Measurements from ENCODE around the gene AKR1C8. TPM values are rescaled to one million over a fixed set of nuclear protein-coding genes. Genes with fewer than 3 reads are reported as not detected.

Gene AKR1C8
- total RNA-seq, 1 donor from 2014 or later = not detected

DNA sequence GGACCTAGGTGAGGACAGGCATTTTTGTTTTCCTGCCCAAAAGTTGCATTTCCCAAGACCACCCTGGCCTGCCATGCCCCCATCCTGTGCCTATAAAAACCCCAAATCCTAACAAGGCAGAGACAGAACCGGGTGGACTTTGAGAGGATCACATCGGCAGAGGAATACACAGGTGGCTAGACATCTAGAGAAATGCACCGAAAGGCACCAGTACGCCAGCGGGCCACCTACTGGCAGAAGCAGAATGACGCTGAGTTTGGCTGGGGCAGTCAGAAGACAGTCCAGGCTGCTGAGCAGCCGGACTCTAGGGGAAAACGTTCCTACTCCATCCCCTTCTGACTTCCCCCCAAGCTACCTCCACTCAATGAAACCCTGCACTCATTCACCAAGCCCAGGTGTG is 14.4 kb upstream of the AKR1C8 start:
- no peaks in the 10 kb centered on the region for H3K36me3 Mint-ChIP-seq (ENCODE audit: low read depth)
- no peaks in the 10 kb centered on the region for H3K27me3 Mint-ChIP-seq
- H3K4me3 Mint-ChIP-seq = no peak overlapping the region
- H3K9me3 Mint-ChIP-seq = peaks cover 13% of the 10 kb centered on the region
- no peak for DNase-seq
- TF ChIP-seq, protein P1, sequence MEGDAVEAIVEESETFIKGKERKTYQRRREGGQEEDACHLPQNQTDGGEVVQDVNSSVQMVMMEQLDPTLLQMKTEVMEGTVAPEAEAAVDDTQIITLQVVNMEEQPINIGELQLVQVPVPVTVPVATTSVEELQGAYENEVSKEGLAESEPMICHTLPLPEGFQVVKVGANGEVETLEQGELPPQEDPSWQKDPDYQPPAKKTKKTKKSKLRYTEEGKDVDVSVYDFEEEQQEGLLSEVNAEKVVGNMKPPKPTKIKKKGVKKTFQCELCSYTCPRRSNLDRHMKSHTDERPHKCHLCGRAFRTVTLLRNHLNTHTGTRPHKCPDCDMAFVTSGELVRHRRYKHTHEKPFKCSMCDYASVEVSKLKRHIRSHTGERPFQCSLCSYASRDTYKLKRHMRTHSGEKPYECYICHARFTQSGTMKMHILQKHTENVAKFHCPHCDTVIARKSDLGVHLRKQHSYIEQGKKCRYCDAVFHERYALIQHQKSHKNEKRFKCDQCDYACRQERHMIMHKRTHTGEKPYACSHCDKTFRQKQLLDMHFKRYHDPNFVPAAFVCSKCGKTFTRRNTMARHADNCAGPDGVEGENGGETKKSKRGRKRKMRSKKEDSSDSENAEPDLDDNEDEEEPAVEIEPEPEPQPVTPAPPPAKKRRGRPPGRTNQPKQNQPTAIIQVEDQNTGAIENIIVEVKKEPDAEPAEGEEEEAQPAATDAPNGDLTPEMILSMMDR (IDR thresholded peaks at IDR 0.05) = no peak
- ChIA-PET POLR2A (no interaction called here), CTCF (no interaction called here)
- H3K4me1 Mint-ChIP-seq = no peaks in the 10 kb centered on the region
- ATAC-seq (ENCODE audit: low read depth) = no peak
- intact Hi-C loops (cut with micrococcal nuclease) = no loop called here
- H3K27ac Mint-ChIP-seq = no peak overlapping the region

DNA sequence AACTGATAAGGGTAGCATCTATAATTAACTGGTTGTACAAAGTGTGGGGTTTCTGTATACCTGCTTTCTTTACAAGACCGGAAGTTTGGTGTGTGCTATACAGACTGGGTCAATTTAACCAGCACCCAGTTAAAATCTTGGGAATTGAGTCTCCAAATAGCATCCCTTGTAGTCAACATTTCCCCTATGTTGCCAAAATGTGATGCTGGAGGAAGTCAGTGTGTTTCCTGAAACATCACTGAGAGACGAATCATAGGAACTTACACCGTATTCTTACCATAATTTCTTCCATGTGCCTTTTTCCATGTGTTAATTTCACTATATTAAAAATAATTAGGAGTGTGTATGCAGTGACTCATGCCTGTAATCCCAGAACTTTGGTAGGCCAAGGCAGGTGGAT is 13.4 kb upstream of the AKR1C8 start:
- TF ChIP-seq, protein P1 (IDR thresholded peaks at IDR 0.05) = no peak
- ATAC-seq (ENCODE audit: low read depth) (no peak), DNase-seq (no peak)
- Mint-ChIP-seq H3K27me3 (no peaks in the 10 kb centered on the region), H3K4me3 (no peak overlapping the region), H3K9me3 (peaks cover 13% of the 10 kb centered on the region), H3K4me1 (no peaks in the 10 kb centered on the region), H3K36me3 (ENCODE audit: low read depth) (no peaks in the 10 kb centered on the region), H3K27ac (no peak overlapping the region)
- POLR2A ChIA-PET = no interaction called here
- intact Hi-C loops (cut with micrococcal nuclease) = no loop called here
- CTCF ChIA-PET = no interaction called here

DNA sequence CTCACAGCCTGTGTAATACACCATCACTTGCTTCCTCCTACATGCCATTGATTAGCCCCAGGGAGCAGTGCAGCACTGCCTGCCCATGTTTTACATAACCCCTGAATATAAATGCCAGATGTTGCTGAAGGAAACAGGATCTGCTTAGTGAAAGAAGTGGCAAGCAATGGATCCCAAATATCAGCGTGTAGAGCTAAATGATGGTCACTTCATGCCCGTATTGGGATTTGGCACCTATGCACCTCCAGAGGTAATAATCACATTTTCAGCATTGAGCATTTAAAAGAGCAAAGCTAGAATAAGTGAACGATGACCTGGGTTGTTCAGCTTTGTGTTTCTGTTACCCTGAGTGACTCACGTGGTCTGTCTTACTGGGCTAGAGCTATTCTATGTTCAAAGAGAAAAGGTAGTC is 11.8 kb upstream of the AKR1C8 start, which contains the start of gene AKR1C4:
TSS of gene AKR1C4 (plus strand) at position 136 of the 412 bp plus-strand sequence. CDS start at position 167, 31 bp downstream.
- Mint-ChIP-seq H3K36me3 (ENCODE audit: low read depth) (no peaks in the 10 kb centered on the region), H3K27me3 (no peaks in the 10 kb centered on the region), H3K9me3 (peaks cover 5% of the 10 kb centered on the region), H3K4me3 (no peak within 1 kb of the TSS), H3K4me1 (no peaks in the 10 kb centered on the region), H3K27ac (no peak within 1 kb of the TSS)
- intact Hi-C loops (cut with micrococcal nuclease) = no loop called here
- CTCF ChIA-PET = no interaction called here
- TF ChIP-seq, protein P1 (IDR thresholded peaks at IDR 0.05) = no peak
- POLR2A ChIA-PET = no interaction called here
- no peak for DNase-seq
- no peak for ATAC-seq (ENCODE audit: low read depth)

DNA sequence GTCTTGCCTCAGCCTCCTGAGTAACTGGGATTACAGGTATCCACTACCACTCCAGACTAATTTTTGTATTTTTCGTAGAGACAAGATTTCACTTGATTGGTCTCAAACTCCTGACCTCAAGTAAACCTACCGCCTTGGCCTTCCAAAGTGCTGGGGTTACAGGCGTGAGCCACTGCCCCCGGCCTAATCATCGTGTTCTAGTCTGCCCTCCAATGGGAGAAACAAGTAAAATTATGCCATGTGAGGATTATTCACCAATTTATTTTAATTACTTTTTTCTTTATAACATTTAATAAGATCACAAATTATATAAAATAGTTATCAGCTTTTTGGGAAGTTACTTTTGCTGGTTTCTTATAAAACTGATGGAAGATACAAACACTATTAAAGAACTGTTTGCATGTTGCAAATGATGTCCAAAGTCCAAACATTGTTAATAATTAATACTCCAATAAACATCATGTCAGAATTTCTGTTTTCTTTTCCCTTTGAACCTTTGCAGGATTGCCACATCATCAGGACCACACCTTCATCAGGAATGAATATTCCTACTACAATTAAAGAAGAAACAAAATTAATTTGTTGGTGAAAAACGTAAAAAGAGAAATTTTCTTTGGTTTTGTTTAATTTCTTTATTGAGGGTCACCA is 10.9 kb upstream of the AKR1C8 start:
- TF ChIP-seq, protein P1 (IDR thresholded peaks at IDR 0.05) = no peak
- no peak overlapping the region for H3K27ac Mint-ChIP-seq

DNA sequence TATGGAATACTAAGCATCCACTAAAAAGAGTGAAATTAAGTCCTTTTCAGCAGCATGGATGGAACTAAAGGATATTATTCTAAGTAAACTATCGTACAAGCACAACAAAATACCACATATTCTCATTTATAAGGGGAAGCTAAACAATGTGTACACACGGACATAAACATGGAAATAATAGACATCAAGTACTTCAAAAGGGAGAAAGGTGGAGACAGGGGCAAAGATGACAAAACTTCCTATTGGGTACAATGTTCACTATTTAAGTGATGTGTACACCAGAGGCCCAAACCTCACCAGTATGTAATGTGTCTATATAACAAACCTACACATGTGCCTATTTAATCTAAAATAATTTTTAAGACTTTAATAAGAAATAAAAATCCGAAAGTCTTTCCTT is 9.5 kb upstream of the AKR1C8 start:
- ATAC-seq (ENCODE audit: low read depth) (no peak), DNase-seq (no peak)
- Mint-ChIP-seq H3K4me1 (no peaks in the 10 kb centered on the region), H3K27me3 (no peaks in the 10 kb centered on the region), H3K36me3 (ENCODE audit: low read depth) (no peaks in the 10 kb centered on the region), H3K4me3 (no peak overlapping the region), H3K9me3 (no peaks in the 10 kb centered on the region), H3K27ac (no peak overlapping the region)
- TF ChIP-seq, protein P1 (IDR thresholded peaks at IDR 0.05) = no peak
- intact Hi-C loops (cut with micrococcal nuclease) = no loop called here
- ChIA-PET CTCF (no interaction called here), POLR2A (no interaction called here)

More for the DNA sequence above, 10.9 kb upstream of the AKR1C8 start:
- H3K9me3 Mint-ChIP-seq = no peaks in the 10 kb centered on the region
- intact Hi-C loops (cut with micrococcal nuclease) = no loop called here
- POLR2A ChIA-PET = no interaction called here
- ATAC-seq (ENCODE audit: low read depth) (no peak), DNase-seq (no peak)
- CTCF ChIA-PET = no interaction called here
- no peak overlapping the region for H3K4me3 Mint-ChIP-seq
- H3K27me3 Mint-ChIP-seq = no peaks in the 10 kb centered on the region
- H3K4me1 Mint-ChIP-seq = no peaks in the 10 kb centered on the region
- H3K36me3 Mint-ChIP-seq (ENCODE audit: low read depth) = no peaks in the 10 kb centered on the region

Measured in activated B cell treated with CpG ODN at 0.5 μM for 24 hours (primary cell).